CD1c-positive myeloid dendritic cell (primary cell): ENCODE results near the gene PRMT3.
"Not testable (repeated sequence)": the region's sequence is repeated elsewhere in the genome, so short reads cannot be mapped to it uniquely, and the experiment has no call there.

ENCODE experiments used
- DNase-seq: peaks from one replicate; pipeline ENCODE4 v3.0.0-alpha.2; 2016; ENCODE audit errors: extremely low spot score

PRMT3 gene

DNA sequence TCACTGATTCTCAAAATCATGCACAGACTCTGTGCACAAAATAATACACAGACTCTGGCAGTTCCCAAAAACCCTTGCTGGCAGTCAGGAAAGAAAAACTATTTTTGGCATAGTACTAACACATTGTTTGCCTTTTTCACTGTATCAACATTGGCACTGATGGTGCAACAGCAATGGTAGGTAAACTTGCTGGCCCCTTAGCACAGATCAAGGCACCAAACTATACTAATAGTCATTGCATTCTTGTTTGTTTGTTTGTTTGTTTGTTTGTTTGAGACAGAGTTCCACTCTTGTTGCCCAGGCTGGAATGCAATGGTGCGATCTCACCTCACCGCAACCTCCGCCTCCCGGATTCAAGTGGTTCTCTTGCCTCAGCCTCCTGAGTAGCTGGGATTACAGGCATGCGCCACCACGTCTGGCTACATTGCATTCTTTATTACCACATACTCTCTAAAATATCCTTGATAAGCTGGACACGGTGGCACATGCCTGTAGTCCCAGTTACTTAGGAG, 130.9 kb downstream of the PRMT3 start:
- no peak for DNase-seq

- no peak for DNase-seq
Measured at GRCh38 chr11:20522536-20522935, 135.0 kb downstream of the PRMT3 start.

GRCh38 chr11:20529757-20530156, 142.2 kb downstream of the PRMT3 start:
- no peak for DNase-seq

GRCh38 chr11:20530942-20531703, 143.6 kb downstream of the PRMT3 start:
- DNase-seq: no peak

DNA sequence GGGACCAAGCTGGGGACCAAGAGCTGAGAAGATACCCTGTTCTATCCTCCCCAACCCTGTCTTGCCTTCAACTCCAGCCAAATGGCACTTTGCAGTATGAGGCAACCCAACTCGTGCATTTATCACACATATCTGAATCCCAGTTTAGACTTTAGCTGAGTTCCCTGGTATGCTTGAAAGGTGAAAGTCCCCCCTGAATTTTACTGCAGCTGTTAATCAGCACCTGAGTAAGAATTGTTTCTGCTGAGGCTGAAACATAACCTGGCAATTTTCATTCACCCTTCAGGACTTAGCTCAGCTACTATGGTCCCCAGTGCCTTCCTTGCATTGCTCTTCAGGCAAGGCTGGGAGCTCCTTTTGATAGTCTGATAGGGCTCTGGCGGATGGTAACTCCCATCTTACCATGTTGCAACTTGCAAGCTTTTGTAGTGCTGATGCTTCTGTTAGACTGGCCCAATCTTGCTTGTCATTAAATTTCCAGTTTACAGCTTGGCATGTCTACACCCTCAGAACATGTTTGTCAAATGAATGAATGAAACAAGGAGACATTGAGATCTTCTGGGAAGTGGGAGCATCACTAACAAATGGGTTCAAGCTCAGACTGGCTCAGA, 147.9 kb downstream of the PRMT3 start:
- DNase-seq: no peak

- no peak for DNase-seq
Measured at GRCh38 chr11:20536365-20536764, 148.8 kb downstream of the PRMT3 start.

DNA sequence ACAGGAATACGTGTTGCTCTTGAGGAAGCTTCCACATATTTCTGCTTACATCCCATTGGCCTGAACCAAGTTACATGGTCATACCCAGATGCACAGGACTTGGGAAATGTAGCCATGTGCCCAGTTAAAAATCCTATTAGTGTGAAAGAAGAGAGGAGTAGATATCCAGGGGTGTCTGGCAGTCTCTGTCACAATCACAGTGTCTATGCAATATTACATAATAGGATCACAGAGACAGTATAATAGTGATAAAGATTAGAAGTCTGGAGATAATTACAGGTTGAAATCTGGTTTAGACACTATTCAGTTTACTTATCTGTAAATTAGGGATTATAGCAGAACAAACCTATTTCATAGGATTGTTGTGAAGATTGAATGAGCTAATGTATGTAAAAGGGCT, 149.3 kb downstream of the PRMT3 start:
- DNase-seq: no peak

GRCh38 chr11:20541503-20541902, 154.0 kb downstream of the PRMT3 start:
- no peak for DNase-seq

GRCh38 chr11:20544603-20545237, 157.2 kb downstream of the PRMT3 start:
- no peak for DNase-seq

- no peak for DNase-seq
Measured at GRCh38 chr11:20547411-20547810, 159.9 kb downstream of the PRMT3 start.

DNA sequence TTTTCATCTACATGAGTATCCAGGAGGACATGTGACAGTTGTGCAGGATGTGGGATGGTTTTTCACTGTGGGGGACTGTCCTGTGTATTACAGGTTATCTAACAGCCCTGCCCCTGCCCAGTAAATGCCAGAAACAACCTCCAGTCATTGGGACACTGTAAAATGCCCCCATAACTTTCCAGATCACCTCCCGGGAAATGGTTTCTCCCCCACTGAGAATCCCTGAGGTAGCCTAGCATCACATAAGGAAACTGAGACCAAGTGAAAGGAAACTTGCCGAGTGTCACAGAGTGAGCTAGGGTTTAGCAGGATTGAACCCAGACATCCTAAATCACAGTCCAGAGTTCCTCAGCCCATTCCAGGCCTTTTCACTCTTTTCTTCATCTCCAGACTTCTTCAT, 163.6 kb downstream of the PRMT3 start:
- DNase-seq: no peak

DNA sequence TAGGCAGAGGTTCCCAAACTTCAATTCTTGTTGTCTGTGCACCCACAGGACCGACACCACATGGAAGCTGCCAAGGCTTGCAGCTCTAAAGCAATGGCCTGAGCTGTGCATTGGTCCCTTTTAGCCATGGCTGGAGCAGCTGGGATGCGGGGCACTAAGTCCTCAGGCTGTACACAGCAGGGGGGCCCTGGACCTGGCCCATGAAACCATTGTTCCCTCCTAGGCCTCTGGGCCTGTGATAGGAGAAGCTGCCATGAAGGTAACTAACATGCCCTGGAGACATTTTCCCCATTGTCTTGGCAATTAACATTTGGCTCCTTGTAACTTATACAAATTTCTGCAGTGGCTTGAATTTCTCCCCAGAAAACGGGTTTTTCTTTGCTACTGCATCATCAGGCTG, 168.3 kb downstream of the PRMT3 start:
- no peak for DNase-seq

- not testable (repeated sequence) for DNase-seq
Measured at GRCh38 chr11:20556396-20556795, 168.9 kb downstream of the PRMT3 start.

DNA sequence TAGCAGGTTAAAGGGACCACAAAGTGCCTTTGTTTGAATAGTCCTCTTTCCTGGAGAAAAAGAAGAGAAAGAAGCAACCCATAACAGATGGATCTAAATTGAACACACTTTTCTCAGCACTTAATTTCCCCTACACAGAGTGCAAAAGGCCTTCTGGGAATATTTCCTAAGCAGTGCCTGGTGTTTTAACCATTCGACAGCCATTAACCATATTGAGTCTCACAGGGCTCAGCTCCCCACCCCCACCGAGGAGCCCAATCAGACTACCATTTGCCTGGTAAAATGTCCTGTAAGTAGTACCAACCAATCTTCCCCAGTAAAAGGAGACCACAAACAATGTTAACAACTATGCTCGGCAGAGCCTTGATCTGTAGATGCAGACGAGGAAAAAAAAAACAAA, 171.2 kb downstream of the PRMT3 start:
- DNase-seq: no peak
